DOHH2 (cell line): ENCODE measurements around the gene SMARCD2.

Source experiments
- H3F3A ChIP-seq: fragments of 200-600 bp; sonication (generic), shearing (Covaris generic); 2 replicates; pipeline ENCODE4 v1.6.0; 2016; ENCODE audit warnings: antibody characterized with exemption, mild to moderate bottlenecking; ENCODE audit not compliant: control insufficient read depth, insufficient read depth
- H3K27ac ChIP-seq: fragments of 200-600 bp; sonication (generic); 2 replicates; pipeline ENCODE4 v1.5.1; 2014; ENCODE audit warnings: low read depth, mild to moderate bottlenecking, low read length, moderate library complexity
- H3K27me3 ChIP-seq: fragments of 200-600 bp; sonication (generic); 2 replicates; pipeline ENCODE4 v1.6.1; 2014; ENCODE audit warnings: mild to moderate bottlenecking, low read length, mixed read lengths; ENCODE audit not compliant: control insufficient read depth
- H3K36me3 ChIP-seq: fragments of 200-600 bp; sonication (generic); 2 replicates; pipeline ENCODE4 v1.6.1; 2014; ENCODE audit warnings: mild to moderate bottlenecking, low read length, moderate library complexity, mixed read lengths; ENCODE audit not compliant: control insufficient read depth
- H3K4me1 ChIP-seq: fragments of 200-600 bp; sonication (generic); 2 replicates; pipeline ENCODE4 v1.6.1; 2014; ENCODE audit warnings: mild to moderate bottlenecking, low read length, mixed read lengths; ENCODE audit not compliant: control insufficient read depth
- H3K4me2 ChIP-seq: fragments of 200-600 bp; sonication (generic); 2 replicates; pipeline ENCODE4 v1.6.0; 2014; ENCODE audit warnings: mild to moderate bottlenecking, low read length, moderate library complexity
- H3K4me3 ChIP-seq: fragments of 200-600 bp; sonication (generic); 2 replicates; pipeline ENCODE4 v1.5.1; 2014; ENCODE audit warnings: mild to moderate bottlenecking, low read length, mixed read lengths
- H3K79me2 ChIP-seq: fragments of 200-600 bp; sonication (generic); 2 replicates; pipeline ENCODE4 v1.6.1; 2014; ENCODE audit warnings: mild to moderate bottlenecking, low read length, mixed read lengths; ENCODE audit not compliant: control insufficient read depth
- H3K9me2 ChIP-seq: fragments of 200-600 bp; sonication (generic); replicated peaks from 2 replicates; pipeline ENCODE4 v1.6.1; 2014; ENCODE audit warnings: mild to moderate bottlenecking, low read length, mixed read lengths; ENCODE audit not compliant: control insufficient read depth
- H3K9me3 ChIP-seq: fragments of 200-600 bp; sonication (generic); 2 replicates; pipeline ENCODE4 v1.6.1; 2014; ENCODE audit warnings: antibody characterized with exemption, low read length, mixed read lengths; ENCODE audit not compliant: control insufficient read depth, insufficient read depth
- H4K20me1 ChIP-seq: fragments of 200-600 bp; sonication (generic); 2 replicates; pipeline ENCODE4 v1.6.0; 2014; ENCODE audit warnings: low read depth, mild to moderate bottlenecking, antibody characterized with exemption, low read length, moderate library complexity; ENCODE audit not compliant: control insufficient read depth, insufficient read depth
- CTCF ChIP-seq: fragments of 200-600 bp; sonication (generic); IDR thresholded peaks from one replicate; pipeline ENCODE4 v1.5.1; 2014; ENCODE audit warnings: antibody characterized with exemption, mild to moderate bottlenecking, low read depth, low read length; ENCODE audit not compliant: poor library complexity, severe bottlenecking
- EZH2phosphoT487 ChIP-seq: fragments of 200-600 bp; sonication (generic); IDR thresholded peaks from 2 replicates; pipeline ENCODE4 v1.6.1; 2017; ENCODE audit warnings: borderline replicate concordance, mild to moderate bottlenecking, antibody characterized with exemption, low read length, moderate library complexity, mixed read lengths

SMARCD2 gene

GRCh38 chr17:63853260-63853659, 10.8 kb upstream of the SMARCD2 start:
- Histone ChIP-seq H3K27ac (no peak overlapping the region), H3K4me1 (peaks cover 8% of the 10 kb centered on the region), H3K4me2 (no peak overlapping the region), H3F3A (no peaks in the 10 kb centered on the region), H3K79me2 (no peaks in the 10 kb centered on the region), H3K9me3 (peaks cover 6% of the 10 kb centered on the region), H3K4me3 (no peak overlapping the region), H3K36me3 (no peaks in the 10 kb centered on the region), H3K27me3 (peaks cover under 1% of the 10 kb centered on the region; the same call in 1 of the 2 replicates), H4K20me1 (no peaks in the 10 kb centered on the region), H3K9me2 (no peaks in the 10 kb centered on the region)
- TF ChIP-seq CTCF (no peak), EZH2phosphoT487 (no peak)

- no peak overlapping the region for H3K4me3 ChIP-seq
- H3K36me3 ChIP-seq, result no peaks in the 10 kb centered on the region
- no peak overlapping the region for H3K27ac ChIP-seq
- H3K79me2 ChIP-seq, result no peaks in the 10 kb centered on the region
- peaks cover 10% of the 10 kb centered on the region for H3K4me1 ChIP-seq
- peaks cover 10% of the 10 kb centered on the region for H3K9me3 ChIP-seq
- H4K20me1 ChIP-seq, result no peaks in the 10 kb centered on the region
- no peak for TF ChIP-seq CTCF
- TF ChIP-seq EZH2phosphoT487, result no peak
- no peak overlapping the region for H3K4me2 ChIP-seq
- no peaks in the 10 kb centered on the region; the same call in 1 of the 2 replicates for H3K27me3 ChIP-seq
- H3K9me2 ChIP-seq, result no peaks in the 10 kb centered on the region
- H3F3A ChIP-seq, result peaks cover under 1% of the 10 kb centered on the region
Measured at GRCh38 chr17:63850401-63850800, 7.9 kb upstream of the SMARCD2 start.

- peak overlapping the region; percentile 65 for H3K4me3 ChIP-seq
- H3F3A ChIP-seq, result peaks cover 10% of the 10 kb centered on the region
- H3K27ac ChIP-seq, result no peak overlapping the region
- H3K9me3 ChIP-seq, result peaks cover 10% of the 10 kb centered on the region
- H3K4me2 ChIP-seq, result peak overlapping the region; percentile 66
- TF ChIP-seq EZH2phosphoT487 (no peak), CTCF (peak; percentile 89)
- H3K27me3 ChIP-seq, result no peaks in the 10 kb centered on the region; the same call in 1 of the 2 replicates
- H3K36me3 ChIP-seq, result no peaks in the 10 kb centered on the region
- no peaks in the 10 kb centered on the region for H3K79me2 ChIP-seq
- no peaks in the 10 kb centered on the region for H3K9me2 ChIP-seq
- peaks cover 16% of the 10 kb centered on the region for H3K4me1 ChIP-seq
- no peaks in the 10 kb centered on the region for H4K20me1 ChIP-seq
Measured at GRCh38 chr17:63848834-63849689, 6.6 kb upstream of the SMARCD2 start.
